OCI-LY1 (cell line): Measurements from ENCODE around the gene PPM1D.

Source experiments
- EZH2 ChIP-seq: fragments of 200-600 bp; sonication (generic), shearing (Covaris generic); IDR thresholded peaks from 2 replicates; pipeline ENCODE4 v1.8.0; 2017; ENCODE audit warnings: borderline replicate concordance, mixed run types, mild to moderate bottlenecking, antibody characterized with exemption, low read length, moderate library complexity, mixed read lengths
- TF ChIP-seq, protein P1 (sequence below): fragments of 200-600 bp; sonication (generic), shearing (Covaris generic); IDR thresholded peaks from 2 replicates; pipeline ENCODE4 v1.5.1; 2017; ENCODE audit warnings: mild to moderate bottlenecking, antibody characterized with exemption, low read length, moderate library complexity, mixed read lengths

DNA sequence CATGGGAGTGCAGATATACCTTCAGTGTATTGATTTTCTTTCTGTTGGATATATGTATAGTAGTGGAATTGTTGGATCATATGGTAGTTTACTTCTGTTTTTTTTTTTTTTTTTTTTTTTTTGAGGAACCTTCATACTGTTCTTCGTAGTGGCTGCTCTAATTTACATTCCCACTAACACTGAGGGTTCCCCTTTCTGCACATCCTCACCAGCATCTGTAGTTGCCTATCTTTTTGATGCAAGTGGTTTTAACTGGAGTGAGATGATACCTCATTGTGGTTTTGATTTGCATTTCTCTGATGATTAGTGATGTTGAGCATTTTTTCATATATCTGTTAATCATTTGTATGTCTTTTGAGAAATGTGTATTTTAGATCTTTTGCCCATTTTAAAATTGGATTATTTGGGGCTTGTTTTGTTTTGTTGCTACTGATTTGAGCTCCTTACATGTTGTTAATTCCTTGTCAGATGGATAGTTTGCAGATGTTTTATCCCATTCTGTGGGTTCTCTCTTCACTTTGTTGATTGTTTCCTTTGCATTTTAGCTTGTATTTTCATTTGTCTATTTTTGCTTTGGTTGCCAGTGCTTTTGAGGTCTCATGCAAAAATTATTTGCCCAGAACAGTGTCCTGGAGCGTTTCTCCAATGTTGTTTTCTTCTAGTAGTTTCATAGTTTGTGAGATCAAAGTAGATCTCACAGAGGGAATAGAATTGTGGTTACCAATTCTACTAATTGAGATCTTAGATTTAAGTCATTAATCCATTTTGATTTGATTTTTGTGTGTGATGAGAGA, 52.7 kb downstream of the PPM1D start:
- TF ChIP-seq, protein P1, sequence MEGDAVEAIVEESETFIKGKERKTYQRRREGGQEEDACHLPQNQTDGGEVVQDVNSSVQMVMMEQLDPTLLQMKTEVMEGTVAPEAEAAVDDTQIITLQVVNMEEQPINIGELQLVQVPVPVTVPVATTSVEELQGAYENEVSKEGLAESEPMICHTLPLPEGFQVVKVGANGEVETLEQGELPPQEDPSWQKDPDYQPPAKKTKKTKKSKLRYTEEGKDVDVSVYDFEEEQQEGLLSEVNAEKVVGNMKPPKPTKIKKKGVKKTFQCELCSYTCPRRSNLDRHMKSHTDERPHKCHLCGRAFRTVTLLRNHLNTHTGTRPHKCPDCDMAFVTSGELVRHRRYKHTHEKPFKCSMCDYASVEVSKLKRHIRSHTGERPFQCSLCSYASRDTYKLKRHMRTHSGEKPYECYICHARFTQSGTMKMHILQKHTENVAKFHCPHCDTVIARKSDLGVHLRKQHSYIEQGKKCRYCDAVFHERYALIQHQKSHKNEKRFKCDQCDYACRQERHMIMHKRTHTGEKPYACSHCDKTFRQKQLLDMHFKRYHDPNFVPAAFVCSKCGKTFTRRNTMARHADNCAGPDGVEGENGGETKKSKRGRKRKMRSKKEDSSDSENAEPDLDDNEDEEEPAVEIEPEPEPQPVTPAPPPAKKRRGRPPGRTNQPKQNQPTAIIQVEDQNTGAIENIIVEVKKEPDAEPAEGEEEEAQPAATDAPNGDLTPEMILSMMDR: no peak
- TF ChIP-seq EZH2: no peak
